Activated CD8-positive, alpha-beta T cell treated with anti-CD3 and anti-CD28 coated beads for 36 hours (primary cell): Measurements from ENCODE around the gene IMMT. TPM values are rescaled to one million over a fixed set of nuclear protein-coding genes. Genes with fewer than 3 reads are reported as not detected.

Source experiments
- ATAC-seq: fragments of 200-7000 bp; cut with Tn5 transposase; one replicate; pipeline ENCODE4 v1.10.0; 2021; ENCODE audit warnings: mild to moderate bottlenecking, moderate library complexity
- CTCF ChIA-PET: fragments of 350-600 bp; sonication (Branson Sonifier 250); formaldehyde crosslinking; loops from one replicate; lab custom pipeline; 2021; ENCODE audit warnings: antibody characterized with exemption; lab: Charles Lee
- POLR2A ChIA-PET: fragments of 350-600 bp; sonication (Branson Sonifier 250); formaldehyde crosslinking; loops from one replicate; lab custom pipeline; 2021; ENCODE audit warnings: antibody characterized with exemption; lab: Charles Lee
- DNase-seq: peaks from one replicate; pipeline ENCODE4 v3.0.0-alpha.2; 2020
- H3K27ac Mint-ChIP-seq: one replicate; pipeline ENCODE4 v1.8.0; 2021; ENCODE audit warnings: mild to moderate bottlenecking, mixed read lengths
- H3K27me3 Mint-ChIP-seq: one replicate; pipeline ENCODE4 v1.8.0; 2021; ENCODE audit warnings: mixed read lengths
- H3K36me3 Mint-ChIP-seq: one replicate; pipeline ENCODE4 v1.8.0; 2021; ENCODE audit warnings: low read depth, mixed read lengths
- H3K4me1 Mint-ChIP-seq: one replicate; pipeline ENCODE4 v1.8.0; 2021; ENCODE audit warnings: low read depth, mixed read lengths
- H3K4me3 Mint-ChIP-seq: one replicate; pipeline ENCODE4 v1.8.0; 2021; ENCODE audit warnings: mild to moderate bottlenecking, moderate library complexity, mixed read lengths
- H3K9me3 Mint-ChIP-seq: one replicate; pipeline ENCODE4 v1.8.0; 2021; ENCODE audit warnings: mixed read lengths
- intact Hi-C: fragments of 100-400 bp; cut with micrococcal nuclease; formaldehyde crosslinking; loops from one replicate; pipeline ENCODE4 v1.10.0; 2022
- total RNA-seq, 2 experiments: library from RNA; stranded (reverse); gene quantifications; one replicate each; pipeline ENCODE4 v1.2.3, GENCODE V29; 2021
- TF ChIP-seq, protein P1 (sequence below): fragments of 200-600 bp; IDR thresholded peaks from one replicate; pipeline ENCODE4 v1.8.0; 2022; ENCODE audit warnings: antibody characterized with exemption, mild to moderate bottlenecking

IMMT gene
- total RNA-seq, 2 experiments from 2014 or later: 143 to 144 TPM

DNA sequence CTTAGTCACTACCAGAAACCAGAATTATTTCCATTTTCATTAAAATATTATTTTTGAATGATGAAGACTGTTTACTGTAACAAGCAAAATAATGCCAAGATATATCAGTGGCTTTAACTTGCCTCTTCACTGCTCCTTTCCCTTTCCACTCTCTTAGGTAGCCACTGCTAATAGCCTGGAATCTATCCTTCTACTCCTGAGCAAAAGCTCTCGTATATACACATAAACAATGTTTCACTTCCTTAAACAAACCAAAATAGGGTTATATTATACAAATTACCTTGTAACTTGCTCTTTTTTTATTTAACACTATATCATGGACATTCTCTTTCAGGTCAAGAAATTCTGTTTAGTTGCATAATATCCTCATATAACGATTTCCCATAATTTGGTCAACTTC lies 20.8 kb downstream of the IMMT start:
- Mint-ChIP-seq H3K27ac (no peak overlapping the region), H3K9me3 (no peaks in the 10 kb centered on the region), H3K36me3 (peaks cover 44% of the 10 kb centered on the region)

DNA sequence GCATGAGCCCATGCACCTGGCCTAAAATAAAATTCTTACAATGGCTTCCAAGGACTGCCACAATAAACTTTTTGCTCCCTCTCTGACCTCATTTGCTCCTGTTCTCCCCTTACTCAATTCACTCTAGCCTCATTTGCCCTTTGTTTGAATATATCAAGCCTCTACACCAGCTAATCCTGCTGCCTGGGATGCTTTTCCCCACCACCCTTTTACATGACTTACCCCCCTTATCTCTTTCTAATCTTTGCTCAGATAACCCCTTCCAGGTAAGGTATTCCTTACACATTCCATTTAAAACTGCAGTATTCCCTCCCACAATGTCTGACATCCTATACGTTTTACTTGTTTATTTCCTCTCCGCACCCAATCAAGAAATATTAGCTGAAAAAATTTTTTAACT lies 22.7 kb downstream of the IMMT start:
- H3K9me3 Mint-ChIP-seq: no peaks in the 10 kb centered on the region
- no peak for ATAC-seq
- peaks cover 9% of the 10 kb centered on the region for H3K4me1 Mint-ChIP-seq
- no peaks in the 10 kb centered on the region for H3K27me3 Mint-ChIP-seq
- ChIA-PET POLR2A (interaction anchor here (1.0 to 1.3 kb wide), 2 partner anchors 10 to 27 kb away, joined by 6 read pairs; partner anchors contain the start of gene MRPL35), CTCF (no interaction called here)
- H3K36me3 Mint-ChIP-seq: peaks cover 44% of the 10 kb centered on the region
- H3K27ac Mint-ChIP-seq: no peak overlapping the region
- intact Hi-C loops: no loop called here
- TF ChIP-seq, protein P1, sequence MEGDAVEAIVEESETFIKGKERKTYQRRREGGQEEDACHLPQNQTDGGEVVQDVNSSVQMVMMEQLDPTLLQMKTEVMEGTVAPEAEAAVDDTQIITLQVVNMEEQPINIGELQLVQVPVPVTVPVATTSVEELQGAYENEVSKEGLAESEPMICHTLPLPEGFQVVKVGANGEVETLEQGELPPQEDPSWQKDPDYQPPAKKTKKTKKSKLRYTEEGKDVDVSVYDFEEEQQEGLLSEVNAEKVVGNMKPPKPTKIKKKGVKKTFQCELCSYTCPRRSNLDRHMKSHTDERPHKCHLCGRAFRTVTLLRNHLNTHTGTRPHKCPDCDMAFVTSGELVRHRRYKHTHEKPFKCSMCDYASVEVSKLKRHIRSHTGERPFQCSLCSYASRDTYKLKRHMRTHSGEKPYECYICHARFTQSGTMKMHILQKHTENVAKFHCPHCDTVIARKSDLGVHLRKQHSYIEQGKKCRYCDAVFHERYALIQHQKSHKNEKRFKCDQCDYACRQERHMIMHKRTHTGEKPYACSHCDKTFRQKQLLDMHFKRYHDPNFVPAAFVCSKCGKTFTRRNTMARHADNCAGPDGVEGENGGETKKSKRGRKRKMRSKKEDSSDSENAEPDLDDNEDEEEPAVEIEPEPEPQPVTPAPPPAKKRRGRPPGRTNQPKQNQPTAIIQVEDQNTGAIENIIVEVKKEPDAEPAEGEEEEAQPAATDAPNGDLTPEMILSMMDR: no peak
- no peak for DNase-seq
- H3K4me3 Mint-ChIP-seq: no peak overlapping the region

More for the DNA sequence above, 20.8 kb downstream of the IMMT start:
- intact Hi-C loops: no loop called here
- ATAC-seq (no peak), DNase-seq (no peak)
- POLR2A ChIA-PET: no interaction called here
- CTCF ChIA-PET: no interaction called here
- Mint-ChIP-seq H3K4me3 (no peak overlapping the region), H3K4me1 (peaks cover 11% of the 10 kb centered on the region), H3K27me3 (no peaks in the 10 kb centered on the region)
- TF ChIP-seq, protein P1: no peak

DNA sequence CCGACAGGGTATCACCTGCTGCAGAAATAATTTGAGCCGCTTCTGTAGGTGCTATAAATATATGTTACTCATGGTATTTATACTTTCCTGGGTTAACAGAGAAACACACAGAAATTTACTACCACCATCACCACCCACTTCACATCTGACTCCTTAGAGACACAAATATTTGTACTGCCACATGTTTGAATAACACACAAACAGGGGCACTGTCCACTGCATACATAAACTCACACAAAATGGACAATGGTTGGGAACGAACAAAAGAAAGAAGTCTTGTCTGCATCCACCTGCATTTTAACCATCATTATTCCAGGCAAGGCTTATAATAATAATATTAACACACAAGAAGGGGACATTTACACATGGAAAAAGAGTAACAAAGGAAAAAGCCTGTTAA lies 24.0 kb downstream of the IMMT start:
- peaks cover 6% of the 10 kb centered on the region for H3K4me1 Mint-ChIP-seq
- H3K27me3 Mint-ChIP-seq: no peaks in the 10 kb centered on the region
- TF ChIP-seq, protein P1: no peak
- intact Hi-C loops: no loop called here
- ChIA-PET POLR2A (no interaction called here), CTCF (no interaction called here)
- H3K27ac Mint-ChIP-seq: no peak overlapping the region
- H3K4me3 Mint-ChIP-seq: no peak overlapping the region
- peaks cover 37% of the 10 kb centered on the region for H3K36me3 Mint-ChIP-seq
- ATAC-seq: no peak
- no peak for DNase-seq
- H3K9me3 Mint-ChIP-seq: no peaks in the 10 kb centered on the region

DNA sequence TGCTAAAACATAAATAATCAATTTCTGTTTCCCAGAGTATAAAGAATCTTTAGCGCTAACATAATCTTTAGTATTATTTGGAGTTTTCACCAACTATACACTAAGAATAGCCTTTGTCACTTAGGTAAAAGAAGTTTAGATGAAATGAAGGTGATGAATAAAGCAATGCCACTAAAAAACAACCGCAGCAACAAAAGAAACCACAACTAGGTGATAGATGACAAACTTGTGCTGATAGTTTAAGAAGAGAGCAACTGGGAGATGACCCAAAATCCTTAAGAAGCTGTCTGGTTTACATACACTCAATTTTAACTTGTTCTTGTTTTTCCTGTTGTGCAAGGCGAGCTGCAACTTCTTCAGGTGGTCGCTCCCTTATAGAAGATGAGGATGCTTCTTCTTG lies 24.8 kb downstream of the IMMT start:
- H3K27me3 Mint-ChIP-seq: no peaks in the 10 kb centered on the region
- no peak overlapping the region for H3K27ac Mint-ChIP-seq
- intact Hi-C loops: no loop called here
- no peak overlapping the region for H3K4me3 Mint-ChIP-seq
- H3K9me3 Mint-ChIP-seq: no peaks in the 10 kb centered on the region
- ChIA-PET CTCF (interaction anchor here (0.7 to 1.0 kb wide), 2 partner anchors 14 to 82 kb away, joined by 3 read pairs; no protein-coding TSS in a partner anchor), POLR2A (interaction anchor here (0.7 to 1.1 kb wide), 2 partner anchors 14 to 23 kb away, joined by 3 read pairs; no protein-coding TSS in a partner anchor)
- DNase-seq (no peak), ATAC-seq (no peak)
- peaks cover 32% of the 10 kb centered on the region for H3K36me3 Mint-ChIP-seq
- TF ChIP-seq, protein P1: no peak
- H3K4me1 Mint-ChIP-seq: no peaks in the 10 kb centered on the region

DNA sequence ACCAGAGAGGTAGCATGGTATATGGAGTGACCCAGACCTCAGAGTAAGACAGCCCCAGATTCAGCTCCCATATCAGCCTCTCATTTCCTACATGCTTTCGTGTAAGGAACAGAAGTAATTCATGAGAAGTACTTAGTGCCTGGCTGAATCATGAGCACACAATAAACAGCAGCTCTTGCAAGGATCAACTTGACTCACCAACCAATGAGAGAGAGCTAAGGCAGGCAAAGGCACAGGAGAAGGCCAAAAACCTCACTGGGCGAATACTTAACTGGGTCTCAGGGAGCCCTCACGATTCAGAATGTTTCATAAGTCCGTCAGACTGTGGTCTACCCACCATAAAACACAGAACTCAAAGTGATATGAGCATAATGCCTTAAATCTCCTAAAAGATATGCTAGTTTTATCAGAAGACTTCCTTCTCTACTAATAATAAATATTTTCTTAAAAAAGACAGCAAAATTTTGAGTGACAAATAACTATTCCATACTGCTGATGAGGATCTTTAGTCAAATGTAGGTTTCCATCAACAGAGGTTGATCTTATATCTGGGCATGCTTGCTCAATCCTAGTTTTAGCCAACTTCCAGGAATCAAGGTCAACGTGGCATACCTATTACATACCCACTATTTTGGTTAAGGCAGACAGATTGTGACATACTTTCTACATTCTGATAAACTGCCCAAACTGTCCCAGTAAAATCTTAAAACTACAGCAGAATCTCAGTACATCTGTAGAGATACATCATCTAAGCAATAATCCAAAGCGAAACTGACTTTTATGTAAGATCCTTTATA lies 34.9 kb downstream of the IMMT start:
- Mint-ChIP-seq H3K4me3 (no peak overlapping the region), H3K27me3 (no peaks in the 10 kb centered on the region), H3K9me3 (no peaks in the 10 kb centered on the region), H3K36me3 (peaks cover 42% of the 10 kb centered on the region), H3K27ac (no peak overlapping the region), H3K4me1 (no peaks in the 10 kb centered on the region)
- POLR2A ChIA-PET: no interaction called here
- ATAC-seq: no peak
- TF ChIP-seq, protein P1: no peak
- no peak for DNase-seq
- CTCF ChIA-PET: interaction anchor here (1.1 kb wide), 1 partner anchor 80 kb away, joined by 3 read pairs; no protein-coding TSS in a partner anchor
- intact Hi-C loops: no loop called here
